ENCODE data around the gene TPPP2.

- TF ChIP-seq BACH2 (CRISPR knock-in tag; IDR thresholded peaks at IDR 0.05; ENCODE audit: borderline replicate concordance) (no peak), ZNF8 (CRISPR knock-in tag; IDR thresholded peaks at IDR 0.05) (no peak), SNAI2 (CRISPR knock-in tag; IDR thresholded peaks at IDR 0.05) (no peak), CSRNP3 (CRISPR knock-in tag; IDR thresholded peaks at IDR 0.05) (no peak), PATZ1 (CRISPR knock-in tag; IDR thresholded peaks at IDR 0.05; ENCODE audit: borderline replicate concordance) (no peak), PPARA (CRISPR knock-in tag; IDR thresholded peaks at IDR 0.05; ENCODE audit: borderline replicate concordance) (no peak), ZFP30 (CRISPR knock-in tag; IDR thresholded peaks at IDR 0.05) (no peak), ZNF565 (CRISPR knock-in tag; conservative IDR thresholded peaks at IDR 0.05; ENCODE audit: low read depth) (no peak), CREB5 (CRISPR knock-in tag; IDR thresholded peaks at IDR 0.05; ENCODE audit: low read depth) (no peak), ZC3H10 (CRISPR knock-in tag; IDR thresholded peaks at IDR 0.05) (no peak), ZNF70 (CRISPR knock-in tag; IDR thresholded peaks at IDR 0.05) (no peak)
These were observed 26.6 kb downstream of the TPPP2 start for GRCh38 chr14:21056520-21057163.

All from SK-N-SH treated with all-trans-retinoic acid at 6 μM for 48 hours (cell line).